Measurements from ENCODE around the gene PAK5. TPM values are rescaled to one million over a fixed set of nuclear protein-coding genes. Genes with fewer than 3 reads are reported as not detected.

Gene PAK5
- polyA plus RNA-seq, 2 of the 4 experiments (the other 2 are of a cell fraction), result 0.01 TPM; not detected in 1

- FAIRE-seq (no peak), ATAC-seq (no peak), DNase-seq (ENCODE audit: low read depth in 1 of 2, low spot score in 1 of 2) (no peak)
- TF ChIP-seq GATA3 (IDR thresholded peaks at IDR 0.05; ENCODE audit: borderline replicate concordance), result no peak
- no peak for TF ChIP-seq CEBPB (IDR thresholded peaks at IDR 0.05)
- TF ChIP-seq EHF (CRISPR knock-in tag; IDR thresholded peaks at IDR 0.05), result no peak
- no peak for TF ChIP-seq HOXB13 (CRISPR knock-in tag; IDR thresholded peaks at IDR 0.05; ENCODE audit: low read depth)
- TF ChIP-seq MAFK (IDR thresholded peaks at IDR 0.05; ENCODE audit: partially characterized antibody), result no peak
- TF ChIP-seq FOSL2 (IDR thresholded peaks at IDR 0.05), result no peak
- TF ChIP-seq FOSL2 (CRISPR knock-in tag; IDR thresholded peaks at IDR 0.05), result no peak
- TF ChIP-seq SREBF2 (IDR thresholded peaks at IDR 0.05), result no peak
- no peak for TF ChIP-seq MAZ (IDR thresholded peaks at IDR 0.05; ENCODE audit: borderline replicate concordance, low read depth, low read length)
- no peak for TF ChIP-seq E2F6 (IDR thresholded peaks at IDR 0.05; ENCODE audit: borderline replicate concordance, low read depth)
- no peak for TF ChIP-seq MYC (IDR thresholded peaks at IDR 0.05; ENCODE audit: borderline replicate concordance, low read length)
- TF ChIP-seq JUNB (IDR thresholded peaks at IDR 0.05), result no peak
- no peak for TF ChIP-seq TFCP2L1 (CRISPR knock-in tag; IDR thresholded peaks at IDR 0.05)
- TF ChIP-seq ZSCAN20 (CRISPR knock-in tag; IDR thresholded peaks at IDR 0.05), result no peak
- TF ChIP-seq ATOH8 (CRISPR knock-in tag; IDR thresholded peaks at IDR 0.05; ENCODE audit: low read depth), result no peak
- no peak for TF ChIP-seq PHF8 (IDR thresholded peaks at IDR 0.05; ENCODE audit: borderline replicate concordance, low read depth)
- 11% methylated on average over 5 of the region's 5 CpGs for WGBS (ENCODE audit: missing lambda C conversion rate)
- H3K4me3 ChIP-seq, result no peak overlapping the region
- CTCF ChIA-PET, result interaction anchor here (4.3 kb wide), 1 partner anchor 12 kb away, joined by 55 read pairs; no protein-coding TSS in a partner anchor
- 0 out of 3 replicates have a peak, but pooled peaks cover 4% of the 10 kb centered on the region for H3K9me3 ChIP-seq
- H3K4me1 ChIP-seq, result no peaks in the 10 kb centered on the region
- POLR2A ChIA-PET, result no interaction called here
- H3K27ac ChIP-seq, result no peak overlapping the region
- no peak overlapping the region for H3K4me2 ChIP-seq
Measured at GRCh38 chr20:9629831-9630230, 209.0 kb downstream of the PAK5 start.

GRCh38 chr20:9628589-9628988, 210.3 kb downstream of the PAK5 start:
- 31% methylated on average over 2 of the region's 2 CpGs for WGBS (ENCODE audit: missing lambda C conversion rate)
- no peak for TF ChIP-seq MAZ (IDR thresholded peaks at IDR 0.05; ENCODE audit: borderline replicate concordance, low read depth, low read length)
- no peak for TF ChIP-seq GATA3 (IDR thresholded peaks at IDR 0.05; ENCODE audit: borderline replicate concordance)
- no peak for TF ChIP-seq KDM5A (IDR thresholded peaks at IDR 0.05)
- Histone ChIP-seq H3K4me2 (no peak overlapping the region), H3K9me3 (0 out of 3 replicates have a peak, but pooled peaks cover 6% of the 10 kb centered on the region), H3K4me3 (no peak overlapping the region), H3K27ac (no peak overlapping the region), H3K4me1 (no peaks in the 10 kb centered on the region)
- POLR2A ChIA-PET, result no interaction called here
- ATAC-seq, result peak in 1 of 2 experiments; percentile 26; a peak in 1 of 6 replicates
- no peak for FAIRE-seq
- CTCF ChIA-PET, result interaction anchor here (1.2 to 4.3 kb wide), 4 partner anchors 9 to 288 kb away, joined by 3 to 55 read pairs (median 5); no protein-coding TSS in a partner anchor
- DNase-seq (ENCODE audit: low read depth in 1 of 2, low spot score in 1 of 2), result no peak

- POLR2A ChIA-PET, result no interaction called here
- no peak for ATAC-seq
- TF ChIP-seq POLR2A (IDR thresholded peaks at IDR 0.05; ENCODE audit: low read length), result no peak
- no peak for TF ChIP-seq FOSB (CRISPR knock-in tag; IDR thresholded peaks at IDR 0.05)
- no peak for TF ChIP-seq NFE2L2 (conservative IDR thresholded peaks at IDR 0.05; ENCODE audit: low read length)
- TF ChIP-seq BCL3 (IDR thresholded peaks at IDR 0.05), result no peak
- TF ChIP-seq ZC3H11A (IDR thresholded peaks at IDR 0.05), result no peak
- TF ChIP-seq HDAC2 (IDR thresholded peaks at IDR 0.05), result no peak
- TF ChIP-seq RAD21 (conservative IDR thresholded peaks at IDR 0.05 in 1 of 2, IDR thresholded peaks at IDR 0.05 in 1 of 2), result no peak
- TF ChIP-seq NR3C1 (IDR thresholded peaks at IDR 0.05), result no peak
- TF ChIP-seq SREBF2 (IDR thresholded peaks at IDR 0.05), result no peak
- TF ChIP-seq KDM1A (IDR thresholded peaks at IDR 0.05; ENCODE audit: low read depth), result no peak
- TF ChIP-seq EP300 (IDR thresholded peaks at IDR 0.05), result no peak
- no peak for TF ChIP-seq REST (IDR thresholded peaks at IDR 0.05)
- TF ChIP-seq ZNF302 (CRISPR knock-in tag; IDR thresholded peaks at IDR 0.05), result no peak
- TF ChIP-seq POLR2AphosphoS2 (conservative IDR thresholded peaks at IDR 0.05; ENCODE audit: low read length), result no peak
- TF ChIP-seq HOXB5 (CRISPR knock-in tag; IDR thresholded peaks at IDR 0.05), result no peak
- no peak for TF ChIP-seq HOXA7 (CRISPR knock-in tag; IDR thresholded peaks at IDR 0.05)
Measured at GRCh38 chr20:9628141-9628540, 210.7 kb downstream of the PAK5 start.

More at GRCh38 chr20:9628141-9628540, 210.7 kb downstream of the PAK5 start:
- no peak for DNase-seq (ENCODE audit: low read depth in 1 of 2, low spot score in 1 of 2)
- H3K4me1 ChIP-seq, result no peaks in the 10 kb centered on the region
- no peak overlapping the region for H3K4me3 ChIP-seq
- H3K27ac ChIP-seq, result no peak overlapping the region
- CTCF ChIA-PET, result interaction anchor here (1.2 to 4.3 kb wide), 4 partner anchors 10 to 289 kb away, joined by 3 to 55 read pairs (median 5); no protein-coding TSS in a partner anchor
- H3K4me2 ChIP-seq, result no peak overlapping the region
- peak; percentile 18 for FAIRE-seq
- 0 out of 3 replicates have a peak, but pooled peaks cover 11% of the 10 kb centered on the region for H3K9me3 ChIP-seq
